Choroid plexus epithelial cell (primary cell): ENCODE results near the gene NAB1.

Experiments
- DNase-seq: peaks from one replicate; pipeline ENCODE4 v3.0.0-alpha.2; 2010; ENCODE audit warnings: low read depth
- H3K4me3 ChIP-seq: 2 replicates; pipeline ENCODE4 v1.5.1; 2011; ENCODE audit warnings: low read depth, mild to moderate bottlenecking, control low read depth, low read length, moderate library complexity
- TF ChIP-seq, protein P1 (sequence below): conservative IDR thresholded peaks from 2 replicates; pipeline ENCODE4 v1.5.1; 2011; ENCODE audit warnings: low read depth, mild to moderate bottlenecking, control low read depth, inconsistent platforms, low read length, moderate library complexity

Gene NAB1

GRCh38 chr2:190651413-190651812 lies 2.5 kb downstream of the NAB1 start:
- peak overlapping the region; percentile 88 for H3K4me3 ChIP-seq
- TF ChIP-seq, protein P1, sequence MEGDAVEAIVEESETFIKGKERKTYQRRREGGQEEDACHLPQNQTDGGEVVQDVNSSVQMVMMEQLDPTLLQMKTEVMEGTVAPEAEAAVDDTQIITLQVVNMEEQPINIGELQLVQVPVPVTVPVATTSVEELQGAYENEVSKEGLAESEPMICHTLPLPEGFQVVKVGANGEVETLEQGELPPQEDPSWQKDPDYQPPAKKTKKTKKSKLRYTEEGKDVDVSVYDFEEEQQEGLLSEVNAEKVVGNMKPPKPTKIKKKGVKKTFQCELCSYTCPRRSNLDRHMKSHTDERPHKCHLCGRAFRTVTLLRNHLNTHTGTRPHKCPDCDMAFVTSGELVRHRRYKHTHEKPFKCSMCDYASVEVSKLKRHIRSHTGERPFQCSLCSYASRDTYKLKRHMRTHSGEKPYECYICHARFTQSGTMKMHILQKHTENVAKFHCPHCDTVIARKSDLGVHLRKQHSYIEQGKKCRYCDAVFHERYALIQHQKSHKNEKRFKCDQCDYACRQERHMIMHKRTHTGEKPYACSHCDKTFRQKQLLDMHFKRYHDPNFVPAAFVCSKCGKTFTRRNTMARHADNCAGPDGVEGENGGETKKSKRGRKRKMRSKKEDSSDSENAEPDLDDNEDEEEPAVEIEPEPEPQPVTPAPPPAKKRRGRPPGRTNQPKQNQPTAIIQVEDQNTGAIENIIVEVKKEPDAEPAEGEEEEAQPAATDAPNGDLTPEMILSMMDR = no peak
- DNase-seq = no peak

- no peak overlapping the region for H3K4me3 ChIP-seq
- DNase-seq = no peak
- TF ChIP-seq, protein P1 = no peak
These were observed 4.3 kb downstream of the NAB1 start for GRCh38 chr2:190653231-190653630.

DNA sequence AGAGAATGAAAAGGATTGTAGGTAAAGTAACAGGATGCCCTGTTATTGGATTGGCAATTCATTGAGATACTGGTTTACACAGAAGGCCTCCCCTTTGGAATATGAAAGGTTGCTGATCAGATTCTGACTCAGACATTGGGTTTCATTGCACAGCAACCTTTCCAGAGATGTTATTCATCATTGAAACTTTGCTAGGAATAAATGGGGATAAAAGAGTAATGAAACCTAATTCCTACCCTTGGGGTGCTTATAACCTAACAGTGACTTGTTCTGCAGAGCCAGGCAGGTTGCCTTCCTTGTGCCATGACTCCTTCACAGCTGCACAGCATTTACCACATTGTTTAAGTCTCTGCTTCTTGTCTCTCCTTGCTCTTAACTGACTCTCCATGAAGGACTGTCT lies 5.0 kb downstream of the NAB1 start:
- TF ChIP-seq, protein P1 = no peak
- no peak for DNase-seq
- no peak overlapping the region for H3K4me3 ChIP-seq

GRCh38 chr2:190655113-190655512 lies 6.2 kb downstream of the NAB1 start:
- DNase-seq = no peak
- no peak overlapping the region for H3K4me3 ChIP-seq
- TF ChIP-seq, protein P1 = no peak

DNA sequence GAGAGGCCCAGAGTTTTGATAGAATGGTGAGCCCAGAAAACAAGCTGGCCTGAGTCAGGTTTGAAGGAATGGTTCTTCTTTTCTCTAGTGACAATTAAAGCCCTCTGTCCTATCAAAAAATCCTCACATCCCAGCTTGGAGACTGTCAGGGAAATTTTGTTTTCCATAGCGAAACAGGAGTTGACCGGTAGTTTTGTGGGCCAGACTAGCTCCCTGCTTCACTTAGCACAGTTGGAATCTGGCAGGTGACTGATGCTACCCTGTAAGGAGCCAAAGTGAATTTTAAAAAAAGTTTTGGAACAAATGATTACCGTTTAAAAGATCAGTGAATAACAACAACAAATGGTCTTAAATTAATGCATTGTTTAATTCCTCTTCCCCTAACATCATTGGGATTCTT lies 6.7 kb downstream of the NAB1 start:
- TF ChIP-seq, protein P1 = no peak
- no peak overlapping the region for H3K4me3 ChIP-seq
- no peak for DNase-seq

- DNase-seq = no peak
- TF ChIP-seq, protein P1 = no peak
- H3K4me3 ChIP-seq = no peak overlapping the region
These were observed 7.4 kb downstream of the NAB1 start for GRCh38 chr2:190656301-190656700.

DNA sequence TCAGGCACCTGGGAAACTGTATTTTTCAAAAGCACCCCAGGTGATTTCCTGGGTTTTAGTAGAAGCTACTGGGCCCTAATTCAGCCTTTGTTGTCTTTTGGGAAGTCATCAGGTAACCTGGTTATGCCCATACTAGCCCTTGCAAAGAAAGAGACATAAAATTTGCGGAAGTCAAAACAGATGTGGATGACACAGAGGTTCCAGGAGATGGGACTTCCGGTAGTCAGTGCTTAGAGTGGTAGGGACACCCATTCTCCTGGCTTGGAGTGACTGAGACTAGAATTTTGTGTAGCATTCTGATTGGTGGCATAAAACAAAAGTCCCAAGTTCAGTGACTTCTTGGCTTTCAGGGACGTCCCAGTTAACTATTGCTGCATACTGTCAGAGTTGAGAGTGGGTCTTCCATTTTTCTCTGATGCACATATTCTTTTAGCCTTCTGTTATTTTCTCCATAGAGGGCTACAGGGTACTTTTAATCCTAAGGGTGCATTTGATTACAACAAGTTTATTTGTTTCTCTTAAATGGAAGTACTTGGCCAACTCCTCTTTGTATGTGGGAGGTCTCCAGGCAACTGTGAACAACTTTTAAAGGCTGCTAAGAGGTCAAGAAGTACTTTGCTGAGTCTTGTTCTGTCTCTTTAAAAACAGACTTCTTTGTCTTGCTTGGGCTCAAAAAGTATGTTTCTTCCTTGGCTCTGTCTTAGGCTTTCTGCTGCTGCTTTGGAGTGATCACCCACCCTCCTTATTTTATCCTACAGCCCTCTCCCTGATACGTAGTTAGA lies 8.8 kb downstream of the NAB1 start:
- TF ChIP-seq, protein P1 = no peak
- no peak overlapping the region for H3K4me3 ChIP-seq
- peak; percentile 66 for DNase-seq
